ENCODE measurements around the gene FBXO24. TPM values are rescaled to one million over a fixed set of nuclear protein-coding genes. Genes with fewer than 3 reads are reported as not detected.
A peak's percentile ranks its signal among the peaks of the same experiment; 100 is the strongest.
"Not testable (repeated sequence)": the region's sequence is repeated elsewhere in the genome, so short reads cannot be mapped to it uniquely, and the experiment has no call there.

The FBXO24 gene, protein sequence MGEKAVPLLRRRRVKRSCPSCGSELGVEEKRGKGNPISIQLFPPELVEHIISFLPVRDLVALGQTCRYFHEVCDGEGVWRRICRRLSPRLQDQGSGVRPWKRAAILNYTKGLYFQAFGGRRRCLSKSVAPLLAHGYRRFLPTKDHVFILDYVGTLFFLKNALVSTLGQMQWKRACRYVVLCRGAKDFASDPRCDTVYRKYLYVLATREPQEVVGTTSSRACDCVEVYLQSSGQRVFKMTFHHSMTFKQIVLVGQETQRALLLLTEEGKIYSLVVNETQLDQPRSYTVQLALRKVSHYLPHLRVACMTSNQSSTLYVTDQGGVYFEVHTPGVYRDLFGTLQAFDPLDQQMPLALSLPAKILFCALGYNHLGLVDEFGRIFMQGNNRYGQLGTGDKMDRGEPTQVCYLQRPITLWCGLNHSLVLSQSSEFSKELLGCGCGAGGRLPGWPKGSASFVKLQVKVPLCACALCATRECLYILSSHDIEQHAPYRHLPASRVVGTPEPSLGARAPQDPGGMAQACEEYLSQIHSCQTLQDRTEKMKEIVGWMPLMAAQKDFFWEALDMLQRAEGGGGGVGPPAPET
- 0.46 and 0.94 TPM in 2 replicates for total RNA-seq
- long read RNA-seq: 0 reads

DNA sequence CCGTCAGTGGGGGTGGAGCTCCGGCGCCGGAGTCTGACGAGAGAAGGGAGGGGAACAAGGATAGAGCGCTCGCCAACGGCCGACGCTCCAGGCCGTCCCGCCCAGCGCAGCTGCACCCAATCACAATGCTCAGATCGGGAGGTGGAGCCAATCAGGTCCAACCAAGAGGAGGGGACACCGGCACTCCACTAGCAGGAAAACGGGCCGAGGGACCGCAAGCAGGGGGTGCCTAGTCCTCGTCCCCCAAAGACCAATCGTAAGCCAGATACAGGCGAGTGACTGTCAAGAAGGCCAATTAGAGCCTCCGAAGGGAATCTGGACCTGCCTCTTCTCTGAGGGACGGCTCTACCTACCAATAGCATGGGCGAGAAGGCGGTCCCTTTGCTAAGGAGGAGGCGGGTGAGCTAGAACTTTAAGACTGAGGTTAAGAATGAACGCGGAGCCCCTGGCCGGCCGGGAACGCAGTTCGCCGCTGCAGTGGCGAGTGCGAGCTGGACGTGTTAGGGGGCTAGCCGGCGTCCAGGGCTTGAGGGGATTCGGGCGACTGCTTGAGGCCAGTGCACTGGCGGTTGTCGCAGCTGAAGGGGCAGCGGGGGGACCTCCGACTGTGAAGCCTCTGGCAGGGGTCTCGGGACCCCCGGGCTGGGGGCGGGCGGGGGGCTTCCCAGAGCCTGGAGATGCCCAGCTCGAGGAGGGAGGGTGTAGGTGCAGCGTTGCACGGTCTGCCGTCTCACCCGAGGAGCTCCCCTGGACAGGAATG is at the start of gene FBXO24:
Gene FBXO24 (plus strand): TSS at position 63 of the 760 bp plus-strand sequence. CDS start 298 bp downstream, at position 361.
- peak; percentile 100 for DNase-seq (ENCODE audit: extremely low spot score, unreplicated experiment)
- H3K27ac Mint-ChIP-seq (ENCODE audit: unreplicated experiment): peak within 1 kb of the TSS; percentile 92
- peaks cover 36% of the 10 kb centered on the region for H3K4me1 Mint-ChIP-seq (ENCODE audit: unreplicated experiment)
- H3K4me3 Mint-ChIP-seq (ENCODE audit: unreplicated experiment): peak within 1 kb of the TSS; percentile 89
- H3K27me3 Mint-ChIP-seq (ENCODE audit: unreplicated experiment): no peaks in the 10 kb centered on the region
- no peaks in the 10 kb centered on the region for H3K36me3 Mint-ChIP-seq (ENCODE audit: unreplicated experiment)
- TF ChIP-seq, protein P1, sequence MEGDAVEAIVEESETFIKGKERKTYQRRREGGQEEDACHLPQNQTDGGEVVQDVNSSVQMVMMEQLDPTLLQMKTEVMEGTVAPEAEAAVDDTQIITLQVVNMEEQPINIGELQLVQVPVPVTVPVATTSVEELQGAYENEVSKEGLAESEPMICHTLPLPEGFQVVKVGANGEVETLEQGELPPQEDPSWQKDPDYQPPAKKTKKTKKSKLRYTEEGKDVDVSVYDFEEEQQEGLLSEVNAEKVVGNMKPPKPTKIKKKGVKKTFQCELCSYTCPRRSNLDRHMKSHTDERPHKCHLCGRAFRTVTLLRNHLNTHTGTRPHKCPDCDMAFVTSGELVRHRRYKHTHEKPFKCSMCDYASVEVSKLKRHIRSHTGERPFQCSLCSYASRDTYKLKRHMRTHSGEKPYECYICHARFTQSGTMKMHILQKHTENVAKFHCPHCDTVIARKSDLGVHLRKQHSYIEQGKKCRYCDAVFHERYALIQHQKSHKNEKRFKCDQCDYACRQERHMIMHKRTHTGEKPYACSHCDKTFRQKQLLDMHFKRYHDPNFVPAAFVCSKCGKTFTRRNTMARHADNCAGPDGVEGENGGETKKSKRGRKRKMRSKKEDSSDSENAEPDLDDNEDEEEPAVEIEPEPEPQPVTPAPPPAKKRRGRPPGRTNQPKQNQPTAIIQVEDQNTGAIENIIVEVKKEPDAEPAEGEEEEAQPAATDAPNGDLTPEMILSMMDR (IDR thresholded peaks at IDR 0.05): no peak
- no peaks in the 10 kb centered on the region for H3K9me3 Mint-ChIP-seq (ENCODE audit: unreplicated experiment)

DNA sequence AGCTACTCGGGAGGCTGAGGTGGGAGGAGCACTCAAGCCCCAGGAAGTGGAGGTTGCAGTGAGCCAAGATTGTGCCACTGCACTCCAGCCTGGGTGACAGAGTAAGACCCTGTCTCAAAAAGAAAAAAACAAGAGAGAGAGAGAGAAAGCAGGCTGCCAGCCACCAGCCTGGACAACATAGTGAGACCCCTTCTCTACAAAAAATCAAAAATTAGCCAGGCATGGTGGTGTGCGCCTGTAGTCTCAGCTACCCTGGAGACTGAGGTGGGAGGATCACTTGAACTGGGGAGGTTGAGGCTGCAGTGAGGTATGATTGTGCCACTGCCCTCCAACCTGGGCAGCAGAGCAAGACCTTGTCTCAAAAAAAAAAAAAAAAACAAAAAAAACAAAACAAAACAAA is 49.4 kb upstream of the FBXO24 start:
- H3K36me3 Mint-ChIP-seq (ENCODE audit: unreplicated experiment); DNase-seq (ENCODE audit: extremely low spot score, unreplicated experiment); H3K27me3 Mint-ChIP-seq (ENCODE audit: unreplicated experiment); H3K4me3 Mint-ChIP-seq (ENCODE audit: unreplicated experiment); H3K27ac Mint-ChIP-seq (ENCODE audit: unreplicated experiment); H3K9me3 Mint-ChIP-seq (ENCODE audit: unreplicated experiment): not testable (repeated sequence)
- H3K4me1 Mint-ChIP-seq (ENCODE audit: unreplicated experiment): peaks cover 15% of the 10 kb centered on the region

DNA sequence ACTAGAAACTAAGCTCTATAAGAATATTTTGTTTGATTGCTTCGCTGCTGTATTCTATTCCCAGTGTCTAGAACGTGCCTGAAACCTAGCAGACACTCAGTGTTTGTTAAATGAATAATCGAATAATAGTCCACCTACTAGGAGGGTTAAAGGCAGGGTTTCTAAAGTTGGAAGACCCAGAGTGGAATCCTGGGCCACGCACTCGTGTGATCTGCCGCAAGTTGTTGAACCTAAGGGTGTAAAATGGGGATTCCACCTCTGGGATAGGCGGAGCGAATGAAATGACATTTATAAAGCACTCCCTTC is 47.8 kb upstream of the FBXO24 start:
- Mint-ChIP-seq H3K4me3 (ENCODE audit: unreplicated experiment) (peak overlapping the region; percentile 73), H3K27me3 (ENCODE audit: unreplicated experiment) (no peaks in the 10 kb centered on the region), H3K36me3 (ENCODE audit: unreplicated experiment) (no peaks in the 10 kb centered on the region), H3K4me1 (ENCODE audit: unreplicated experiment) (peaks cover 15% of the 10 kb centered on the region), H3K9me3 (ENCODE audit: unreplicated experiment) (no peaks in the 10 kb centered on the region), H3K27ac (ENCODE audit: unreplicated experiment) (peak overlapping the region; percentile 59)
- TF ChIP-seq, protein P1 (IDR thresholded peaks at IDR 0.05): no peak
- no peak for DNase-seq (ENCODE audit: extremely low spot score, unreplicated experiment)

DNA sequence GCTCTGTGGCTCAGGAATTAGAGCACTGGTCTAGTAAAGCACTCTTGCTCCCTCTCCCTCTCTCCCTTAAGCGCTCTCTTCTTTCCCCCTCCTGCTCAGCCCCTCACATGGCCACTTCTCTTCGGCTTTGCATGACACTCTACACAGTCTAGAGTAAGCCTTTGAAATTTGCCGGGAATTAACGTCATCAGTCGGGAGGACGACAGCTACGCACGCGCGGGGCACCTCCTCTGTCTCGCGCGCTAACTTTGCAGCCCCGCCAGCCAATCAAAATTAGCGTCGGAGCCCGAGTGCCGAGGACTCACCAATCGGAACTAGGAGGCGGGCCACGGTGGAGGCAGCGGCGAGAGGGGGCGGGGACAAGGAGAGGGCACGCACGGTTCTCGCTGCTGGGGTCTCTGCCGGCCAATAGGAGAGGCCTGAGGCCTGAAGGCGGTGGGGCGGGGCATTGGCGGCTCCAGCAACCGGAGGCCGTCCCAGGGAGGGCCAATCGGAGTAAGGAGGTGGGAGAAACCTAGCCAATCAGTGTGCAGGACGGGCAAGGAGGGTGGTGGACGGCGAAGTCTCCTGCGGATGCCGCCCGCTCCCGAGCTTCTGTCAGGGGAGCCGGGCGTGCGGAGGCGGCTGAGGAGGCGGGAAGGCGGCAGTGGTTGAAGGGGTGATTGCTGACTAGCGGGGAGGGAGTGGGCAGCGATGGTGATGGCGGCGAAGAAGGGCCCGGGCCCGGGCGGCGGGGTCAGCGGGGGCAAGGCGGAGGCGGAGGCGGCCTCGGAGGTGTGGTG is 47.3 kb upstream of the FBXO24 start, which contains the start of gene AGFG2:
Gene AGFG2 (plus strand): TSS at position 550 of the 782 bp plus-strand sequence. CDS start 144 bp downstream, at position 694.
- peaks cover 15% of the 10 kb centered on the region for H3K4me1 Mint-ChIP-seq (ENCODE audit: unreplicated experiment)
- peak within 1 kb of the TSS; percentile 79 for H3K27ac Mint-ChIP-seq (ENCODE audit: unreplicated experiment)
- H3K27me3 Mint-ChIP-seq (ENCODE audit: unreplicated experiment): no peaks in the 10 kb centered on the region
- DNase-seq (ENCODE audit: extremely low spot score, unreplicated experiment): peak; percentile 100
- no peaks in the 10 kb centered on the region for H3K36me3 Mint-ChIP-seq (ENCODE audit: unreplicated experiment)
- TF ChIP-seq, protein P1 (IDR thresholded peaks at IDR 0.05): no peak
- no peaks in the 10 kb centered on the region for H3K9me3 Mint-ChIP-seq (ENCODE audit: unreplicated experiment)
- H3K4me3 Mint-ChIP-seq (ENCODE audit: unreplicated experiment): peak within 1 kb of the TSS; percentile 98

DNA sequence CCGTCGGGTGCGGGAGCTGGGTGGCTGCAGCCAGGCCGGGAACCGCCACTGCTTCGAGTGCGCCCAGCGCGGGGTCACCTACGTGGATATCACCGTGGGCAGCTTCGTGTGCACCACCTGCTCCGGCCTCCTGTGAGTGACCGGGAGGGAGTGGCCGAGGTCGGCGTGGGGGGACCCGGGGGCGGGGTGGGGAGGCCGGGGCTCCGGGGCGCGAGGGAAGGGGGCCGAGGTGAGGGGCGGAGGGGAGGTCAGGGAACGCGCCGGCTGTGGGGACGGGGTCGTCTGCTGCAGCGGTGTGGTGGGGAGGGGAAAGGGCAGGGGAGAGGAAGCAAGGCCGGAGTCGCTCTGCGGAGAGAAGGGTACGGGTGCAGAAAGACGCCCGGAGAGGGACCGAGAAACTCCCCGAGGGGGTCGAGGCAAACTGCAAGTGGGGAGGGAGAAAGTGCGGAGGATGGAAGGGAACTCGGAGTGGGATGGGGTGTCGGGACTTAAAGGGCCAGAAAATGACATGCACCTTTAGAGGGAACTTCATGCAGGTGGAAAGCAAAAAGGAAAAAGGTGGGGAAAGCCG is 46.6 kb upstream of the FBXO24 start:
- Mint-ChIP-seq H3K4me3 (ENCODE audit: unreplicated experiment) (peak overlapping the region; percentile 98), H3K9me3 (ENCODE audit: unreplicated experiment) (no peaks in the 10 kb centered on the region), H3K4me1 (ENCODE audit: unreplicated experiment) (peaks cover 20% of the 10 kb centered on the region), H3K36me3 (ENCODE audit: unreplicated experiment) (no peaks in the 10 kb centered on the region), H3K27ac (ENCODE audit: unreplicated experiment) (no peak overlapping the region), H3K27me3 (ENCODE audit: unreplicated experiment) (no peaks in the 10 kb centered on the region)
- TF ChIP-seq, protein P1 (IDR thresholded peaks at IDR 0.05): no peak
- DNase-seq (ENCODE audit: extremely low spot score, unreplicated experiment): no peak

Data from osteocyte (in vitro differentiated cells).